OCI-LY7 (cell line): ENCODE measurements around the gene LAMTOR3. TPM values are rescaled to one million over a fixed set of nuclear protein-coding genes. Genes with fewer than 3 reads are reported as not detected.

Source experiments
- BruUV-seq: library from RNA; stranded (reverse); fragments of 400-500 nt; replicated peaks from 2 replicates; lab custom pipeline; 2021; lab: Mats Ljungman, UMichigan
- CTCF ChIA-PET: fragments of 300-600 bp; sonication (Branson Sonifier 250); formaldehyde crosslinking; loops from one replicate; lab custom pipeline; 2022; ENCODE audit warnings: antibody characterized with exemption; ENCODE audit not compliant: unreplicated experiment; lab: Charles Lee
- POLR2A ChIA-PET: fragments of 300-600 bp; sonication (Branson Sonifier 250); formaldehyde crosslinking; loops from one replicate; lab custom pipeline; 2022; ENCODE audit warnings: antibody characterized with exemption; lab: Charles Lee
- DNase-seq: peaks from one replicate; pipeline ENCODE4 v3.0.0-alpha.2; 2015; ENCODE audit warnings: low spot score
- H2AFZ ChIP-seq: fragments of 200-600 bp; sonication (generic), shearing (Covaris generic); 2 replicates; pipeline ENCODE4 v1.6.1; 2014; ENCODE audit warnings: mild to moderate bottlenecking, antibody characterized with exemption, low read length, moderate library complexity
- H3K27ac ChIP-seq: fragments of 200-600 bp; sonication (generic); 2 replicates; pipeline ENCODE4 v1.5.1; 2014; ENCODE audit warnings: mixed run types, low read depth, mild to moderate bottlenecking, moderate library complexity, low read length, inconsistent platforms; ENCODE audit not compliant: poor library complexity, severe bottlenecking
- H3K36me3 ChIP-seq: fragments of 200-600 bp; sonication (generic); 2 replicates; pipeline ENCODE4 v1.6.1; 2014; ENCODE audit warnings: mild to moderate bottlenecking, antibody characterized with exemption, low read length, moderate library complexity, mixed read lengths; ENCODE audit not compliant: insufficient read depth
- H3K4me1 ChIP-seq: fragments of 200-600 bp; sonication (generic); 2 replicates; pipeline ENCODE4 v1.5.1; 2014; ENCODE audit warnings: mild to moderate bottlenecking, low read length; ENCODE audit not compliant: insufficient read depth, poor library complexity, severe bottlenecking
- H3K4me2 ChIP-seq: fragments of 200-600 bp; sonication (generic); 2 replicates; pipeline ENCODE4 v1.6.1; 2014; ENCODE audit warnings: mild to moderate bottlenecking, low read length
- H3K4me3 ChIP-seq: fragments of 200-600 bp; sonication (generic); 2 replicates; pipeline ENCODE4 v1.5.1; 2014; ENCODE audit warnings: mild to moderate bottlenecking, low read depth, low read length; ENCODE audit not compliant: poor library complexity, severe bottlenecking
- H3K79me2 ChIP-seq: fragments of 200-600 bp; sonication (generic); 2 replicates; pipeline ENCODE4 v1.6.1; 2016; ENCODE audit warnings: low read depth, mild to moderate bottlenecking, low read length, moderate library complexity, mixed read lengths; ENCODE audit not compliant: insufficient read depth
- H3K9me2 ChIP-seq: fragments of 200-600 bp; sonication (generic); 2 replicates; pipeline ENCODE4 v1.6.1; 2016; ENCODE audit warnings: mild to moderate bottlenecking, low read length, mixed read lengths; ENCODE audit not compliant: insufficient read depth
- H3K9me3 ChIP-seq: fragments of 200-600 bp; sonication (generic); 2 replicates; pipeline ENCODE4 v1.6.1; 2014; ENCODE audit warnings: mild to moderate bottlenecking, mixed run types, low read length, mixed read lengths
- H4K20me1 ChIP-seq: fragments of 200-600 bp; sonication (generic); 2 replicates; pipeline ENCODE4 v1.6.1; 2014; ENCODE audit warnings: mild to moderate bottlenecking, antibody characterized with exemption, low read length, moderate library complexity, mixed read lengths; ENCODE audit not compliant: insufficient read depth
- CTCF ChIP-seq: fragments of 200-600 bp; sonication (generic); conservative IDR thresholded peaks from 2 replicates; pipeline ENCODE4 v1.5.1; 2014; ENCODE audit warnings: mild to moderate bottlenecking, antibody characterized with exemption, low read length, moderate library complexity, mixed read lengths
- EZH2phosphoT487 ChIP-seq: fragments of 200-600 bp; sonication (generic); IDR thresholded peaks from 2 replicates; pipeline ENCODE4 v1.6.1; 2018; ENCODE audit warnings: low read depth, borderline replicate concordance, mild to moderate bottlenecking, mixed run types, antibody characterized with exemption, low read length, moderate library complexity, mixed read lengths
- intact Hi-C: fragments of 100-400 bp; cut with micrococcal nuclease; formaldehyde crosslinking; loops from one replicate; pipeline ENCODE4 v1.10.0; 2022; ENCODE audit not compliant: unreplicated experiment
- total RNA-seq, 2 experiments: library from RNA; depleted of rRNA in 1 of 2; stranded (reverse); fragments of >200 nt in 1 of 2; shearing (Covaris generic) in 1 of 2; gene quantifications; 2 replicates each; pipeline ENCODE4 v1.2.3, GENCODE V29; 2014 to 2022

Gene LAMTOR3
- total RNA-seq, 2 experiments from 2014 or later: 18.5 to 27.3 TPM

GRCh38 chr4:99885687-99886086 lies 8.5 kb downstream of the LAMTOR3 start:
- H3K4me2 ChIP-seq: no peak overlapping the region
- H4K20me1 ChIP-seq: no peaks in the 10 kb centered on the region
- CTCF ChIA-PET: no interaction called here
- no peaks in the 10 kb centered on the region for H3K4me1 ChIP-seq
- POLR2A ChIA-PET: interaction anchor here (0.6 kb wide), 1 partner anchor 55 kb away, joined by 3 read pairs; no protein-coding TSS in a partner anchor
- DNase-seq: no peak
- no peak overlapping the region for H3K4me3 ChIP-seq
- H3K79me2 ChIP-seq: peaks cover 5% of the 10 kb centered on the region; the same call in 1 of the 2 replicates
- H3K9me3 ChIP-seq: no peaks in the 10 kb centered on the region
- no peaks in the 10 kb centered on the region for H3K9me2 ChIP-seq
- BruUV-seq: no TSS peak
- peaks cover 51% of the 10 kb centered on the region for H3K36me3 ChIP-seq
- no peak overlapping the region for H3K27ac ChIP-seq
- no peak overlapping the region for H2AFZ ChIP-seq
- intact Hi-C loops: loop anchor here (1.0 kb wide), 2 partner anchors 77 to 322 kb away; no protein-coding TSS in a partner anchor
- TF ChIP-seq CTCF (no peak), EZH2phosphoT487 (no peak)

- Histone ChIP-seq H3K4me1 (no peaks in the 10 kb centered on the region), H3K4me2 (no peak overlapping the region), H2AFZ (no peak overlapping the region), H3K27ac (no peak overlapping the region), H4K20me1 (no peaks in the 10 kb centered on the region), H3K79me2 (peaks cover 4% of the 10 kb centered on the region; the same call in 1 of the 2 replicates), H3K4me3 (no peak overlapping the region), H3K9me3 (no peaks in the 10 kb centered on the region), H3K9me2 (no peaks in the 10 kb centered on the region), H3K36me3 (peaks cover 56% of the 10 kb centered on the region)
- POLR2A ChIA-PET: interaction anchor here (0.9 to 1.2 kb wide), 2 partner anchors 64 to 69 kb away, joined by 4 to 5 read pairs; partner anchors contain the start of gene DAPP1
- CTCF ChIA-PET: no interaction called here
- no TSS peak for BruUV-seq
- intact Hi-C loops: loop anchor here (1.0 kb wide), 2 partner anchors 77 to 322 kb away; no protein-coding TSS in a partner anchor
- peak; percentile 66 for DNase-seq
- peak; percentile 88 for TF ChIP-seq CTCF
- TF ChIP-seq EZH2phosphoT487: no peak
Observed at GRCh38 chr4:99885063-99885664, 9.1 kb downstream of the LAMTOR3 start.

- Histone ChIP-seq H4K20me1 (no peaks in the 10 kb centered on the region), H2AFZ (no peak overlapping the region), H3K9me3 (no peaks in the 10 kb centered on the region), H3K4me3 (no peak overlapping the region), H3K79me2 (no peaks in the 10 kb centered on the region), H3K4me1 (no peaks in the 10 kb centered on the region), H3K9me2 (no peaks in the 10 kb centered on the region), H3K4me2 (no peak overlapping the region), H3K36me3 (peaks cover 52% of the 10 kb centered on the region), H3K27ac (no peak overlapping the region)
- BruUV-seq: no TSS peak
- TF ChIP-seq CTCF: no peak
- TF ChIP-seq EZH2phosphoT487: no peak
- DNase-seq: no peak
- intact Hi-C loops: no loop called here
- CTCF ChIA-PET: no interaction called here
- POLR2A ChIA-PET: no interaction called here
Observed at GRCh38 chr4:99879458-99879857, 14.8 kb downstream of the LAMTOR3 start.
